Fibroblast of lung (primary cell): Measurements from ENCODE around the gene GBP7.

ENCODE experiments used
- EZH2 ChIP-seq: IDR thresholded peaks from 2 replicates; pipeline ENCODE4 v1.5.1; 2012; ENCODE audit warnings: low read length, control low read depth, mild to moderate bottlenecking; ENCODE audit errors: missing control alignments
- TF ChIP-seq, protein P1 (sequence below), 2 donors: IDR thresholded peaks in 1 of 2; conservative IDR thresholded peaks in 1 of 2; 1 replicate in 1 of 2; 2 replicates in 1 of 2; pipeline ENCODE4 v1.5.1; 2011 to 2012; ENCODE audit warnings: low read length in 2 of 2, control low read depth in 1 of 2, inconsistent platforms in 1 of 2, low read depth in 1 of 2, mild to moderate bottlenecking in 1 of 2

DNA sequence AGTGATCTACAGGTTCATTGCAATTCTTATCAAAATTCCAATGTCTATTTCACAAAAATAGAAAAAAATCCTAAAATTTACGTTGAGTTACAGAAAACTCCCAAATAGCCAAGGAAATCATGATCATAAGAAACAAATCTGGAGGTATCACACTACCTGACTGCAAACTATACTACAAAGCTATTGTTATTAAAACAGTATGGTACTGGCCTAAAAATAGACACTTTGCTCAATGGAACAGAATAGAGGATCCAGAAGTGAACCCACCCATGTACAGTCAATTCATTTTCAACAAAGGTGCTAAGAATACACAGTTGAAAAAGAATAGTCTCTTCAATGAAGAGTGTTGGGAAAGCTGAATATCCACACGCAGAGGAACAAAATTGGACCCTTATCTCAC lies 80.1 kb downstream of the GBP7 start:
- TF ChIP-seq, protein P1, sequence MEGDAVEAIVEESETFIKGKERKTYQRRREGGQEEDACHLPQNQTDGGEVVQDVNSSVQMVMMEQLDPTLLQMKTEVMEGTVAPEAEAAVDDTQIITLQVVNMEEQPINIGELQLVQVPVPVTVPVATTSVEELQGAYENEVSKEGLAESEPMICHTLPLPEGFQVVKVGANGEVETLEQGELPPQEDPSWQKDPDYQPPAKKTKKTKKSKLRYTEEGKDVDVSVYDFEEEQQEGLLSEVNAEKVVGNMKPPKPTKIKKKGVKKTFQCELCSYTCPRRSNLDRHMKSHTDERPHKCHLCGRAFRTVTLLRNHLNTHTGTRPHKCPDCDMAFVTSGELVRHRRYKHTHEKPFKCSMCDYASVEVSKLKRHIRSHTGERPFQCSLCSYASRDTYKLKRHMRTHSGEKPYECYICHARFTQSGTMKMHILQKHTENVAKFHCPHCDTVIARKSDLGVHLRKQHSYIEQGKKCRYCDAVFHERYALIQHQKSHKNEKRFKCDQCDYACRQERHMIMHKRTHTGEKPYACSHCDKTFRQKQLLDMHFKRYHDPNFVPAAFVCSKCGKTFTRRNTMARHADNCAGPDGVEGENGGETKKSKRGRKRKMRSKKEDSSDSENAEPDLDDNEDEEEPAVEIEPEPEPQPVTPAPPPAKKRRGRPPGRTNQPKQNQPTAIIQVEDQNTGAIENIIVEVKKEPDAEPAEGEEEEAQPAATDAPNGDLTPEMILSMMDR (conservative IDR thresholded peaks at IDR 0.05 in 1 of 2, IDR thresholded peaks at IDR 0.05 in 1 of 2; ENCODE audit: low read depth in 1 of 2, low read length in 2 of 2) = no peak
- no peak for TF ChIP-seq EZH2
